ENCODE results near the gene MYT1.

The MYT1 gene

GRCh38 chr20:64138276-64138815 lies 25.9 kb upstream of the MYT1 start:
- DNase-seq: peak in 3 of 10 donors; percentile 39 to 82 (median 60)
- intact Hi-C loops (cut with DNase I): no loop called here

DNA sequence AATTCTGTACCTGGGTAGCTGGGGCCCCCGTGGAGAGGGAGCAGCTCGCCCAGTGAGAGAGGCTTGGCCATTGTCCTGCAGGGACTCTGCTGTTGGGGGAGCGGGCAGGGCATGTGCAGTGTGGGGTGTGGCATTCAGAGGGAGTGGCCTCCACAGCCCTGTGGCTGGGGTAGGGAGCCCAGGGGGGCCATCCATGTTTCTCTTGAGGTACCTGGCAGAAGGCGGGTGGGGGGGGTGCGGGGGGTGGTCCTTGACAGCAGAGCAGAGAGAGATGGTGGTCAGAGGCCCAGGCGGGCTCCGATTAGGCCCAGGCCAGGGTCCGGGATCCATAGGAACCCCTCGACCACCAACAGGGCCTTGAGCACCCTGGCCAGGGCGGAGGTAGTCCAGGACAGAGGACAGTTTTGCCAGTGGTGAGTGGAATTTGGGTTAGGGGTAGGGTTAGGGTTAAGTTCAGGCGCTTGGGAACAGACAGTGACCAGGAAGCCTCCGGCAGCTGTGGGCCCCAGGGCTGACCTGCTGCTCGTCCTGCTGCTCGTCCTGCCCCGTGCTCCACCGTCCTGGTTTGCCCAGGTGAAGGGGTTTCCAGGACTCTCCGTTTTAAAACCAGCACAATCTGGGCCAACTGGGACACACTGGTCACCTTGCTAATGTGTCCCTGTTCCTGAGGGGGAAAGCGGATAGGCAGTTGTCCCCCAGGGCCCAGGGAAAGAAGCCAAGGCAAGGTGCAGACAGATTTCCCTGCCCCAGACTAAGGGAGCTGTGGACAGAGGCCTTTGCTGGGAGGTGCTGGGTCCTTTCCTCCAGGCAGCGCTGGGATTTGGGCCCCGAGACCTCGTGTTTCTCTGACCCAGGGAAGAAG lies 24.8 kb upstream of the MYT1 start:
- DNase-seq: peak in 3 of 10 donors; percentile 57 to 58 (median 57)

DNA sequence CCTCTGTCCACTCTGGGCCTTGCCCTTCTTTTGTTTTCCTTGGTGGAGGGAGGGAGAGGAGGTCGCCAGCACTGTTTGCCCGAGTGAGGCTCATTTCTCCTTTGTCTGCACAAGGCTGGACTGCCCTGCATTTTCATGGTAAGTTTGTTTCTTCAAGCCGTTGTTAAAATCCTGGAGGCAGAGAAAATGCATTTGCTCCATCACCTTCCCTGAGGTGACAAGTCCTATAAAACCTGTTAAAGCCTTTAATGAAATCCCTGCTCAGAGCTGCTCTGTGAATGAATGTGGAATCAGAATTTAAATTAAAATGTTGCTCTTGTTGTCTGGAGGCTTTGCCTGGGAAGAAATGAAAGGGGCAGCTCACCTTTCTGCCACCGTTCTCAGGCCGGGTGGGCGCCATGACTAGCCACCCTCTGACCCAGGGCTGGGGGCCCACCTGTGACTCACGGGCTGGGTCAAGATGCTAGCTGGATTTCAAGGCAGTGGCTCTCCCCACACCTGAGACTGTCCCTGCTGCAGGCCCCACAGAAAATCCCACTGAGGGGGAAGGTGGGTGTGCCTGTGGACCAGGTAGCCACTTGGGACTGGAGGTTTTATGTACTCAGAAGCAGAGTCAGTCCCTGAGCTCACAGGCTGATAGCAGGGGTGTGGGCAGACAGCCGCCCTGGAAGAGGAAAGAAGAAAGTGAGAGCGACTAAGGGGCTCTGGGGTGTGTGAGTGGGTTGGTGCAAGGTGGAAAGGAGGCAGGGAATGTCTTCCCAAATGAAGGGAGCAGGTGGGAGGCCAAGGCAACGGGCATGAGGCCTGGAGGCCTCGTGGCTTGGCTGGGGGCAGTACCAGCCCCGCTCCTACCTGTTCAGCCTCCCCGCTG lies 24.0 kb upstream of the MYT1 start:
- peak in 3 of 10 donors; percentile 50 to 55 (median 52) for DNase-seq
- intact Hi-C loops (cut with DNase I): no loop called here

More for the DNA sequence above, 24.8 kb upstream of the MYT1 start:
- intact Hi-C loops (cut with DNase I): no loop called here

DNA sequence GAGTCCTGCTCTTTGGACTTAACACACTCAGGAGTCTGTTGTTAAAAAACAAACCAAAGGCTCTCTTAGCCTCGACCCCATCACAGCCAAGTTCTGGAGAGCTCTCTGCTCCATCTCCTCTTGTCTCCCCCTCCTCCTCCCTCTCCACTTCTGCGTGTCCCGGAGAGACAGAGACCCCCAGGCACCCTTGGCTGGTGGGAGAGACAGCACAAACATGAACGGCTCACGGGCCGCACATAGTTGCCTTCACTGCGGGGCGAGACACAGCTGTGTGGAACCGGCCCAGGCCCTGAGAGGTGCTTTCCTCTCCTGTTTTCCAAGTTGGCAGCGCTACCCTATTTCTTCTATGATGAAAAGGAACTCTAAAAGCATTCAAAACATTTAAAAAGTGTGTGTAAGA lies 23.3 kb upstream of the MYT1 start:
- intact Hi-C loops (cut with DNase I): no loop called here
- DNase-seq: peak in 3 of 10 donors; percentile 25 to 68 (median 55)

GRCh38 chr20:64142590-64142989 lies 21.7 kb upstream of the MYT1 start:
- DNase-seq: peak in 3 of 10 donors; percentile 35 to 68 (median 41)
- intact Hi-C loops (cut with DNase I): no loop called here

DNA sequence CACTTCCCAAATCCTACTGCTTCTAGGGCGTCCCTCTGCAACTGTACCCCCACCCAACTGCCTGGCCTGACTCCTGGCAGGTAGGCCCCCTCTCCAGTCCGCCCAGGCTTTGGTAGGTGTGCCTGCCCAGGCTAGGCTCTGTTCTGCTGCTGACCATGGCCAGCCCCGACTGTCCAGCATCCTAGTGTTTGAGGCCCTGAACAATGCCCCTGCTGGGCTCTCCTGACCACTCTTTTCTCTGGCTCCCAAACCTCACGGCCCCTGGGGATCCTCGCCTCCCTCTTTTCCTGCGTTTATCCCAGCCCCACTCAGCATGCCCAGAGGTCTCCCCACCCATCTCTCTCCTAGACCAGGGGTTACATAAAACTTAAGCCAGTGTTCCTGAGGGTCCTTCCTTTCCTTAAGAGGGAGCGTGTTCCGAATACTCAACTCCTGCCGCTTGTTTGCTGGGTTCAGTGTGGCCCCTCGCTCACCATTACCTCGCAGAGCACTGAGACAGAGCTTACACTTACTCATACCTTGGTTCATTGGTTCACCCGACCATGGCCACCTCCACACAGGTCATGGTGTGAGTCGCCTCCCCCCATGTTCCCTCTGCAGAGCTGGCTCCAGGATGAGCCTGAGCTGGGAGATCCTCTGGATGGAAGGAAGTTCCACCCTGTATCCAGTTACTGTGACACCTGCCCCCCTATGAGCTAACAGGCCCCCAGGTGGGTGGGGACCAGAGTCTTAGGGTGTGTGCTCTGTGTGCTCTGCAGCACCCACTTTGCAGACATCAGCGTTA lies 21.0 kb upstream of the MYT1 start:
- intact Hi-C loops (cut with DNase I): no loop called here
- peak in 3 of 10 donors; percentile 25 to 35 (median 30) for DNase-seq

DNA sequence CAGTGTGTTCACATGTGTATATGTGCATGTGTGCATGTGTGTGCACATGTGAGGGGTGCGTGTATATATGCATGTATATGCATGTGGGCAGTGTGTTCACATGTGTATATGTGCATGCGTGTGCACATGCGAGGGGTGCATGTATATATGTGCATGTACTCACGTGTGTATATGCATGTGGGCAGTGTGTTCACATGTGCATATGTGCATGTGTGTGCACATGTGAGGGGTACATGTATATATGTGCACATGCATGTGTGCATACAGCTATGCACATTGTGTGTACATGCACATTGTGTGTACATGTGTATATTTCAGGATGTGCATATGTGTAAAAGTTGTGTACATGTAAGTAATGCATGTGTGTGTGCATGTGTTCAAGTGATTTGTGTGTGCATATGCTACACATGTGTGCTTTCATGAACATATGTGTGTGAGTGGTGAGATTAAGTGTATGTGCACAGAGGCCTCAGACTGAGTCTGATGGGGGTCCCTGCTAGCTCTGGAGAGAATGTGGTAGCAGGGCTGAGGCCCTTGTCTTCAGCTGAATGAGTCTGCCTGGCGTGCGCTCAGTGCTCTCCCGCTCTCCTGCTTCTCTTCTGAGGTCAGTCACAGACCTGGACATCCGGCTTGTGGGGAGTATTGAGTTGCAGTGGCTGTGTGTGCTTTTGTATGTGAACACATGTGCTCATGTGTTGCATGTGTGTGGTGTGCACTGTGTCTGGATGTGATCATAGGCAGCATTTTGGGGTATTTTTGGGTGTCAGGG lies 19.9 kb upstream of the MYT1 start:
- intact Hi-C loops (cut with DNase I): no loop called here
- peak in 2 of 10 donors; percentile 10 to 59 for DNase-seq

DNA sequence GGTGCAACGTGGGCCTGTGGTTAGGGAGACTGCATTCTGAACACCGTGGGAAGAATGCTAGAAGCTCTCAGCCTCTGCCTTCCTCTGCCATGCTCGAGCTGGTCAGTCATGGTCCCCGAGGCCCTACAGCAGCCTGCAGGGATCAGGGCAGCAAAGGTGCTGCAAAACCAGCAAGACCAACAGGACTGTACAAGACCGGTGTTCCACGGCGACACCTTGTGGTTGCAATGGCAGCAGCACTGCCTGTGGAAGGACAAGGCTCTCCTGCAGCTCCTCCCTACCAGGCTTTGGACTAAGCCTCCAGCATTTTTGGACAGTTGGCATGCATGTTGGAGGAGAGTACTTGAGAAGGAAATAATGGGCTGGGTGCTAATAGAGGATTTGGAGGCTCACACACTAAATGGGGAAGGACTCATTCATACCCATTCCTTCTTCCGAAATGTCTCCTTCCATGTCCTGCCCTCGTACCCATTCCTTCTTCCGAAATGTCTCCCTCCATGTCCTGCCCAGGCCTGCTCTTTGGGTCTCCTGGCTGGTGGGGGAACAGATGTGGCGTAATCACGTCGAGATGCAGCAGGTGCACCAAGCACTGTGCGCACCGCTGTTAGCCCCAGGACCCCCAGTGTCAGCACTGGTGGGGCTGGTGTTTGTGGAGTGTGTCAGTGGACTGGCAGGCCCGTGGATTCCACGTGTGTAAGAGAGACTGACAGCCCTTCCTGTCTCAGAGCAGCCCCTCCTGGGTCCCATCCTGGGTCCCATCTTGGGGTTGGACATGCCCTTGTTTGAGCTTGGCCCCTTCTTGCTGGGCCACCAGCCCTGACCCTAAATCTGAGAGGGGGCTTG lies 18.6 kb upstream of the MYT1 start:
- intact Hi-C loops (cut with DNase I): no loop called here
- peak in 1 of 10 donors; percentile 61 for DNase-seq

GRCh38 chr20:64146301-64146935 lies 17.8 kb upstream of the MYT1 start:
- intact Hi-C loops (cut with DNase I): no loop called here

GRCh38 chr20:64146936-64147477 lies 17.2 kb upstream of the MYT1 start:
- intact Hi-C loops (cut with DNase I): no loop called here
- DNase-seq: peak in 3 of 10 donors; percentile 47 to 66 (median 61)

More at GRCh38 chr20:64146301-64146935, 17.8 kb upstream of the MYT1 start:
- DNase-seq: peak in 1 of 10 donors; percentile 57

GRCh38 chr20:64148581-64148980 lies 15.7 kb upstream of the MYT1 start:
- intact Hi-C loops (cut with DNase I): no loop called here

GRCh38 chr20:64149141-64149540 lies 15.1 kb upstream of the MYT1 start:
- peak in 2 of 10 donors; percentile 33 to 52 for DNase-seq
- intact Hi-C loops (cut with DNase I): no loop called here

More at GRCh38 chr20:64148581-64148980, 15.7 kb upstream of the MYT1 start:
- peak in 1 of 10 donors; percentile 59 for DNase-seq

DNA sequence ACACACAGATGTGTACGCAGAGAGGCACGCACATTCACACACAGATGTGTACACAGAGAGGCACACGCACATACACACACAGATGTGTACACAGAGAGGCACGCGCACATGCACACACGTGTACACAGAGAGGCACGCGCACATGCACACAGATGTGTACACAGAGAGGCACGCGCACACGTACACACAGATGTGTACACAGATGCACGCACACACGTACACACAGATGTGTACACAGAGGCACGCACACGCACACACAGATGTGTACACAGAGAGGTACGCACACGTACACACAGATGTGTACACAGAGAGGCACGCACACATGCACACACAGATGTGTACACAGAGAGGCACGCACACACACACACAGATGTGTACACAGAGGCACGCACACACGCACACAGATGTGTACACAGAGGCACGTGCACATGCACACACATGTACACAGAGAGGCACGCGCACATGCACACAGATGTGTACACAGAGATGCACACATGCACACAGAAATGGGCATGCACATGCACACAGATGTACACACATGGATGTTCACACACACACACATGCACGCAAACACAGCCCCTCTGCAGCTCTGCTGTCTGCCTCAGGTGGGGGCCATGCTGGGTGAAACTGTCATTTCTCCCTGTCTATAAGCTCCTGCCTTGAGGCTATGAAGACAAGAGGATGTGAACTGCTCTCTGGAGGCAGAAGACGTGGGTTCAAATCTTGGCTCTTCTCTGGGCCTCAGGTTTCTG lies 14.3 kb upstream of the MYT1 start:
- DNase-seq: peak in 2 of 10 donors; percentile 16 to 29
- intact Hi-C loops (cut with DNase I): no loop called here

GRCh38 chr20:64150756-64151632 lies 13.3 kb upstream of the MYT1 start:
- intact Hi-C loops (cut with DNase I): no loop called here
- DNase-seq: peak in 2 of 10 donors; percentile 45 to 72

DNA sequence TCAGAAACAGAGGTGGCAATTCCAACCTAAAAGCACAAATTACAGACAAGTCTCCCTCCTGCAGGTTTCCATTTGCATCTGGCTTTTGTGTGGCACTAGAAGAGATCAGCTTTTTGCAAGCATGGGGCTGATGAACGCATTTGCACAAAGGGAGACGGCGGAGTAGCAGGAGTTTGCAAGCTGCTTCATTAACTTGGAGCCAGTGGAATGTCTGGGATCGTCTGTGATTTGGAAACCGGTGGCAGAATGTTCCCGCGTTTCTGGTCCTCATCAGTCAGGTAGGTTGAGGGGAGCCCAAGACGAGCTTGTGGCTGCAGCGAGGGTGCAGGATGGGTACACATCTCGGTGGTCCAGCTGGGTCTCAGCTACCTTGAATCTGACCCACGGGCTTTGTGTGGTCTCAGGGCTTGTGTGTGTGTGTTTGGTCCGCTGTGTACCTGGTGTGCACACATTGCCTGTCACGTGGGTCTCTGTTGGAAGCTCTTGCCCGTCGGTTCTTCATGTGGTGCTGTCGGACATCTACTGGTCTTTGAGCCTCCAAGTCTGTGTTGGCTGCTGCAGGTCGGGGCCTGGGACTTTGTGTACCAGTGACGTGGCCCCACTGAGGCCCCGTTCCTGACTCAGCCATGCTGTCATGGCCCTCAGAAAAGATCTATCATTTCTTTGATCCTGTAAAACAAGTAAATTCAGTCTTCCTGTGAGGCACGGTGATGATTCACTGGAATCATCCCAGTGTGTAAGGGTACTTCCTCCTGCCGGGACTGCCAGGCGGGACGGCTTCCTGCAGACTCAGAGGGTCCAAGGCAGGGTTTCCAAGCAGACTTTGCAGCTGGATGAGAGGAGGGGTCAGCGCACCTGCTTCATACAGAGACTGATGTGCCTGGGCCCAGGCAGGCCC lies 12.4 kb upstream of the MYT1 start:
- peak in 2 of 10 donors; percentile 62 to 76 for DNase-seq

More for the DNA sequence above, 12.4 kb upstream of the MYT1 start:
- intact Hi-C loops (cut with DNase I): no loop called here
